ENCODE results near the gene CERS2.

- TF ChIP-seq CTCF (IDR thresholded peaks at IDR 0.05): no peak
- TF ChIP-seq POLR2A (IDR thresholded peaks at IDR 0.05): no peak
- TF ChIP-seq POLR2AphosphoS5 (IDR thresholded peaks at IDR 0.05): no peak
- no peak for TF ChIP-seq EP300 (IDR thresholded peaks at IDR 0.05; ENCODE audit: low read depth)
Observed at GRCh38 chr1:151007853-151008243, 33.2 kb upstream of the CERS2 start.

All from transverse colon (tissue), 4 donors.